Measurements from ENCODE around the gene NFATC2.

Gene NFATC2

GRCh38 chr20:51393571-51393970 is 148.9 kb downstream of the NFATC2 start:
- DNase-seq = peak; percentile 20
- in situ Hi-C loops (cut with MboI; ENCODE audit: low pct_unique_long_range_greater_than_20kb, low sequenced_read_pairs) = loop anchor here (25.0 kb wide), 1 partner anchor 194 kb away; no protein-coding TSS in a partner anchor

- no peak for DNase-seq
- in situ Hi-C loops (cut with MboI; ENCODE audit: low pct_unique_long_range_greater_than_20kb, low sequenced_read_pairs) = loop anchor here (25.0 kb wide), 1 partner anchor 195 kb away; no protein-coding TSS in a partner anchor
These were observed 149.8 kb downstream of the NFATC2 start for GRCh38 chr20:51392614-51393186.

DNA sequence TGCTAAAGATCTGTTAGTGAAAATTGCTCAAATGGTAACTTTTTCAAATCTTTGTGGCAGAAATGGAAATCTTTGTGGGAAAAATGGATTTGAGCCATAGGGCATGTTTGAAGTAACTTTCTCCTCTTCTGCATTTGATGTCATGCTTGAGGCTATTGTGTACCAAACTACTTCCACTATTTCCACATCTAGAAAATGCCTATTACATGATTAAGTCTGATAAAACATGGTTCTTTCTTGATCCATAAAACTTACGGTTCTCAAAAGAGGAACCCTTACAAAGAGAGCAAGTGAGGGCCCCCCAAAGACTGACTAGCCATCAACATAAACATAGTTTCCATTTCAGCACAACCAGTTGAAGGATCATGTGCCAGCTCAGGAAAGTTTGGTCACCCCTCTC is 150.6 kb downstream of the NFATC2 start:
- in situ Hi-C loops (cut with MboI; ENCODE audit: low pct_unique_long_range_greater_than_20kb, low sequenced_read_pairs) = loop anchor here (25.0 kb wide), 1 partner anchor 195 kb away; no protein-coding TSS in a partner anchor

GRCh38 chr20:51389543-51390264 is 152.8 kb downstream of the NFATC2 start:
- in situ Hi-C loops (cut with MboI; ENCODE audit: low pct_unique_long_range_greater_than_20kb, low sequenced_read_pairs) = loop anchor here (25.0 kb wide), 1 partner anchor 198 kb away; no protein-coding TSS in a partner anchor
- no peak for DNase-seq

More for the DNA sequence above, 150.6 kb downstream of the NFATC2 start:
- DNase-seq = no peak

GRCh38 chr20:51388756-51389542 is 153.6 kb downstream of the NFATC2 start:
- no peak for DNase-seq
- in situ Hi-C loops (cut with MboI; ENCODE audit: low pct_unique_long_range_greater_than_20kb, low sequenced_read_pairs) = loop anchor here (25.0 kb wide), 1 partner anchor 198 kb away; no protein-coding TSS in a partner anchor

DNA sequence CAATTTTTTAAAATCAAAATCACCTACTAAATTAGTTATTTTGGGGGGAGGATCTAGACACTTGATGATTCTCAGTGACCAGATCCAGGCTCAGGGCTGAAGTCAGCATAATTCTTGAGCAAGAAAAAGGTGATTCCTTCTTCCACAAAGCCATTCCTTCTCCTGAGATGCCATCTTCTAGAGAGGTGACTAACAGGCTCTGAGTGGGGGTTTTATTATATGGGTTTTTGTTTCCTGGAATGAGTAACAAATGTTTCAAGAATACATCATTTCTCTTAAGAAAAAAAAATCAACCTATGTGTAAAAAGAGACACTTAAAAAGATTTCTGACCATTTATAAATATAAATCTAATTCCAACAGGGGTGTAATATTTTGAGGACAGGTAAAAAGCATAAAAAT is 154.3 kb downstream of the NFATC2 start:
- in situ Hi-C loops (cut with MboI; ENCODE audit: low pct_unique_long_range_greater_than_20kb, low sequenced_read_pairs) = loop anchor here (25.0 kb wide), 1 partner anchor 199 kb away; no protein-coding TSS in a partner anchor
- DNase-seq = no peak

DNA sequence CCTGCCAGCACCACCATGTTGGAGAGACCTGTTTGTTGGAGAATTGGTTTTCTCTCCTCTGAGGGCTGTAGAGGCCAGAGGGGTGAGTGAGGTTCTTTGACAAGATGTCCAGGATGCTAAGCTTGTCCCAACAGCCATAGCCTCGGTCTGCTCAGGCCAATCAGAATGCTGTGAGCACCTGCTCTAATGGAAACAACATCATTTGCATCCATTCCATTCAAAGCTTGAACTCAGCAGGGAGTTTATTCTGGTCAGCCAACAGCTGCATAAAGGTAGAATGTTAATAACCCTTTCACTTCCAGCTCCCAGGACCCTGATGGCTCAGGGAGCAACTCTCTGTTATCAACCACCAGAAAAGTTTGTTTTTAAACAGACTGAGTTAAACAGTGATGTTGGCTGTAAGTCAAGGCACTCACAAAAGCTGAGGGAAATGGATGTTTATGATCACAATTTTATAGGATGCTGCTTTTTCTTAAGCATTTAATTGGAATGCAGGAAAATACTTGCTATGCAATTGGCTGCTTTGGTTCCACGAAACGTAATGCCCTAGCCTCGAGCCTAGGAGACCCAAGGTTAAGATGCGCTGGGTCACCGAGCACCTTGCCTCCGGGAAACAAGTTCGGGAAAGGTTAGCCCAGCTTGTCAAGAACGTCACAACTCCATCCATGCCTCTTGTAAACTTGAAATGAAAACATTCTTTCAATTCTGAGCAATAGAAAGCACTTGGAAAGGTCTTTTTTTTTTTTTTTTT is 155.2 kb downstream of the NFATC2 start:
- in situ Hi-C loops (cut with MboI; ENCODE audit: low pct_unique_long_range_greater_than_20kb, low sequenced_read_pairs) = loop anchor here (25.0 kb wide), 1 partner anchor 200 kb away; no protein-coding TSS in a partner anchor
- DNase-seq = no peak

GRCh38 chr20:51386586-51386985 is 155.9 kb downstream of the NFATC2 start:
- in situ Hi-C loops (cut with MboI; ENCODE audit: low pct_unique_long_range_greater_than_20kb, low sequenced_read_pairs) = loop anchor here (25.0 kb wide), 1 partner anchor 201 kb away; no protein-coding TSS in a partner anchor

GRCh38 chr20:51385646-51386530 is 156.6 kb downstream of the NFATC2 start:
- DNase-seq = peak; percentile 45
- in situ Hi-C loops (cut with MboI; ENCODE audit: low pct_unique_long_range_greater_than_20kb, low sequenced_read_pairs) = loop anchor here (25.0 kb wide), 1 partner anchor 201 kb away; no protein-coding TSS in a partner anchor

More at GRCh38 chr20:51386586-51386985, 155.9 kb downstream of the NFATC2 start:
- no peak for DNase-seq

- DNase-seq = no peak
- in situ Hi-C loops (cut with MboI; ENCODE audit: low pct_unique_long_range_greater_than_20kb, low sequenced_read_pairs) = loop anchor here (25.0 kb wide), 1 partner anchor 202 kb away; no protein-coding TSS in a partner anchor
These were observed 157.6 kb downstream of the NFATC2 start for GRCh38 chr20:51384875-51385274.

DNA sequence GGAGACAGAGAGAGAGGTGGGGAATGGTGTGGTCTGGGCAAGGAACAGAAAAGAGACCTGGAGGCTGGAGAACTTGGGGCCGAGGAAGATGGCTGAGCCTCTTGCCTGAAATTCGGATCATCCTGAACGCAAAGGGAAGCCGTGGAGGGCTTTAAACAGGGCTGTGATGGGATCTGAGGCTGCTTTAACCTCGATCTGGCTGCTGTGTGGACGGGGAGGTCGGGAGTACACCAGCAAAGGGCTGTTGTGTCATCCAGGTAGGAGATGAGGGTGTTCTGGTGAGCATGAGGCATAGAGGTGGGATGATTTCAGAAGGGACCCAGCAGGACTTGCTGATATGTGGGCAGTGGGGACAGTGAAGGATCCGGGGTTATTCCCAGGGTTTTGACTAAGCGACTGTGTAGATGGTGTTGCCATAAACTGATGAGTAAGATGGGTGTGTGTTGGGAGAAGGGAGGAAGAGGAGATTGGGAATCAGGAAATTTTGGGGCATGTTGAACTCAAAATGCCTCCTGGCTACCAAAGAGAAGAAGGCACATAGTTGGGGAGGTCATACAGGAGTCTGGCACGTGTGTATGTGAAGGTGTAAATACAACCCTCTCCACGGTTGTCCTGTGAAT is 158.5 kb downstream of the NFATC2 start:
- in situ Hi-C loops (cut with MboI; ENCODE audit: low pct_unique_long_range_greater_than_20kb, low sequenced_read_pairs) = loop anchor here (25.0 kb wide), 1 partner anchor 203 kb away; no protein-coding TSS in a partner anchor
- no peak for DNase-seq

DNA sequence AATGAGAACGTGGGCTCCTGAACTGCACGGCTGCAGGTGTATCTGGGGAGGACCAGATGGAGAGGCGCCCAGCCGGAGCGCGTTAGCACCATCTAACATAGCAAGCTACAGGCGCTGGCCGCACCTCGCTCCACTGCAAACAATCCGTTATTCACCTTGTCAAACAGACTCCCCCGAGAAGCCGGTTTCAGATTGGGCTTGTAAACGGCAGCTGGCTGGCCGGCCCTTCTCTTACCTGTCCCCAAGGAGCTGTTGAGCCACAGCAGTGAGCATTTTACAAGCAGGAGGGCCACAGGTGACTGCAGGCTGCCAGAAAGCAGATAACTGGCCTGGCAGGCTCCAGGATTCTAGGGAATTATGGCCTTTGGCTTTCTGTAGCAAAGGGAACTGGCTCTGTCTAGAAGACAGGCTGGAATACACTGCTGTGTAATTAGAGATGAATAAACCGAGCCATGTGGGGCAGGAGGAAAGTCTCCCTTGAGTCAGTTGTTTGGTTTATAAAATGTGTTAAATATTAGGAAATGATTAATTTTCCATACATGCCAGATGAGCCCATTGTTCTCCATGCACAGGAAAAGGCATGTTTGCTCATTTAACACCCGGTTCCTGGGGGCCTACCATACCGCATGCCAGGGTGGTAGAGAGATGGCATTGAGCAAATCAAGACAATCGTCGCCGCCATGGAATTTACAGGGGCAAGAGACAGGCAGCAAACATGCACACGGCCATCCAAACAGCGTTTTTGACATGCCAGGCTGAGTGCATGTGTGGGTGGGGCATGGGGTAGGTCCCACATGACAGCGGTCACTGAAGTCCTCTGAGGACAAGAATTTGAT is 159.3 kb downstream of the NFATC2 start:
- in situ Hi-C loops (cut with MboI; ENCODE audit: low pct_unique_long_range_greater_than_20kb, low sequenced_read_pairs) = loop anchor here (25.0 kb wide), 1 partner anchor 204 kb away; no protein-coding TSS in a partner anchor
- no peak for DNase-seq

GRCh38 chr20:51382111-51382985 is 160.2 kb downstream of the NFATC2 start:
- no peak for DNase-seq
- in situ Hi-C loops (cut with MboI; ENCODE audit: low pct_unique_long_range_greater_than_20kb, low sequenced_read_pairs) = loop anchor here (25.0 kb wide), 1 partner anchor 205 kb away; no protein-coding TSS in a partner anchor

DNA sequence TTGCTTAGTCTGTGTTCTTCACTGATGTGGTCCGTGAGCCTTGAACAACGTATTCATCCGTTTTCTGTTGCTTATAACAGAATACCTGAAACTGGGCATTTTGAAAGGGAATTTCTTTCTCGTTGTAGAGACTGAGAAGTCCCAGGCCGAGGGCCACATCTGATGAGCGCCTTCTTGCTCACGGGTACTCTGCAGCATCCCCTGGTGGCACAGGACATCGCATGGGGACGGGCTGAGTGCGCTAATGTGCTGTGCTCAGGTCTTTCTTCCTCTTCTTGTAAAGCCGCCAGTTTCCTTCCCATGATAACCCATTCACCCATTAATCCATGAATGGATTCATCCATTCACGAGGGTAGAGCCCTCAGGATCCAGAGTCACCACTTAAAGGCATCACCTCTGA is 161.0 kb downstream of the NFATC2 start:
- peak; percentile 19 for DNase-seq
- in situ Hi-C loops (cut with MboI; ENCODE audit: low pct_unique_long_range_greater_than_20kb, low sequenced_read_pairs) = loop anchor here (25.0 kb wide), 1 partner anchor 206 kb away; no protein-coding TSS in a partner anchor
